ENCODE results near the gene DIAPH1.

DNA sequence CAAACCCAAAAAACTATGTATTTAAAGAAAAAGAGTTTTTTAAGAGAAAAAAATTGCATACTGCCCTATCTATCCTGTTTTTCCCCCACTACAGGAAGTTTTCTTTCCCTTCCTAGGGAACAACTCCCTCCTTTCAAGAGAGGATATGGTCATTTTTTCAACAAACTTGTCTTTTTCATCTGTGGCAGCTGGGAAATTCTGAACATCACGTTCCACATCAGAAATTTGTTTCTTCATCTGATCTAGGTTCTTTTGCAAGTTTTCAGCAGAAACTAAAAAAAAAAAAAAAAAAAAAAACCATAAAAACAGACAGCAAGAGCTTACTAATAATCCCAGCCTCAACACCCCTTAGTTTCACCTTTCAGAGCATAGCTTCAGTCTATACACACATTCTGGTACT, 91.4 kb downstream of the DIAPH1 start:
- TF ChIP-seq, protein P1, sequence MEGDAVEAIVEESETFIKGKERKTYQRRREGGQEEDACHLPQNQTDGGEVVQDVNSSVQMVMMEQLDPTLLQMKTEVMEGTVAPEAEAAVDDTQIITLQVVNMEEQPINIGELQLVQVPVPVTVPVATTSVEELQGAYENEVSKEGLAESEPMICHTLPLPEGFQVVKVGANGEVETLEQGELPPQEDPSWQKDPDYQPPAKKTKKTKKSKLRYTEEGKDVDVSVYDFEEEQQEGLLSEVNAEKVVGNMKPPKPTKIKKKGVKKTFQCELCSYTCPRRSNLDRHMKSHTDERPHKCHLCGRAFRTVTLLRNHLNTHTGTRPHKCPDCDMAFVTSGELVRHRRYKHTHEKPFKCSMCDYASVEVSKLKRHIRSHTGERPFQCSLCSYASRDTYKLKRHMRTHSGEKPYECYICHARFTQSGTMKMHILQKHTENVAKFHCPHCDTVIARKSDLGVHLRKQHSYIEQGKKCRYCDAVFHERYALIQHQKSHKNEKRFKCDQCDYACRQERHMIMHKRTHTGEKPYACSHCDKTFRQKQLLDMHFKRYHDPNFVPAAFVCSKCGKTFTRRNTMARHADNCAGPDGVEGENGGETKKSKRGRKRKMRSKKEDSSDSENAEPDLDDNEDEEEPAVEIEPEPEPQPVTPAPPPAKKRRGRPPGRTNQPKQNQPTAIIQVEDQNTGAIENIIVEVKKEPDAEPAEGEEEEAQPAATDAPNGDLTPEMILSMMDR (IDR thresholded peaks at IDR 0.05; ENCODE audit: low read depth, low read length), result no peak
- TF ChIP-seq, protein P2, sequence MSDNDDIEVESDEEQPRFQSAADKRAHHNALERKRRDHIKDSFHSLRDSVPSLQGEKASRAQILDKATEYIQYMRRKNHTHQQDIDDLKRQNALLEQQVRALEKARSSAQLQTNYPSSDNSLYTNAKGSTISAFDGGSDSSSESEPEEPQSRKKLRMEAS (IDR thresholded peaks at IDR 0.05; ENCODE audit: low read depth, low read length), result no peak
